NCI-H1417 (cell line): Measurements from ENCODE around the gene FAM3A.
"Not testable (repeated sequence)": the region's sequence is repeated elsewhere in the genome, so short reads cannot be mapped to it uniquely, and the experiment has no call there.

ENCODE experiments used
- DNase-seq, 3 experiments: peaks; one replicate each; lab custom pipeline; 2025; lab: John Stamatoyannopoulos, UW

Gene FAM3A

GRCh38 chrX:154502989-154503388, 13.0 kb downstream of the FAM3A start:
- DNase-seq, result no peak

DNA sequence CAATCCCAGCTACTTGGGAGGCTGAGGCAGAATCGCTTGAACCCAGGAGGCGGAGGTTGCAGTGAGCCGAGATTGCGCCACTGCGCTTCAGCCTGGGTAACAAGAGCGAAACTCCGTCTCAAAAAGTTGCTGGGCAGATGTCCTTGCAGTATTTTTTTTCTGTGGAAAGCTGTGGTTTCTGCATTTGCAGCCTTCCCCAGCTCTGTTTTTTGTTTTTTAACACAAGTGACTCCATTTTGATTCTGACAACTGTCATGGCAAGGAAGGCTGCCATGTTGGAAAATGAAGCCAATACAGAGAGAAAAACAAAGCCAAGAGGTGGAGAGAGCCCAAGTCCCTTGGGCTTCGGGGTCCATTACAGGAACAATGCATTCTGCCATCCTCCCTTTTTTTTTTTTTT, 13.9 kb downstream of the FAM3A start:
- DNase-seq, result no peak

GRCh38 chrX:154501423-154501822, 14.6 kb downstream of the FAM3A start:
- not testable (repeated sequence) for DNase-seq

DNA sequence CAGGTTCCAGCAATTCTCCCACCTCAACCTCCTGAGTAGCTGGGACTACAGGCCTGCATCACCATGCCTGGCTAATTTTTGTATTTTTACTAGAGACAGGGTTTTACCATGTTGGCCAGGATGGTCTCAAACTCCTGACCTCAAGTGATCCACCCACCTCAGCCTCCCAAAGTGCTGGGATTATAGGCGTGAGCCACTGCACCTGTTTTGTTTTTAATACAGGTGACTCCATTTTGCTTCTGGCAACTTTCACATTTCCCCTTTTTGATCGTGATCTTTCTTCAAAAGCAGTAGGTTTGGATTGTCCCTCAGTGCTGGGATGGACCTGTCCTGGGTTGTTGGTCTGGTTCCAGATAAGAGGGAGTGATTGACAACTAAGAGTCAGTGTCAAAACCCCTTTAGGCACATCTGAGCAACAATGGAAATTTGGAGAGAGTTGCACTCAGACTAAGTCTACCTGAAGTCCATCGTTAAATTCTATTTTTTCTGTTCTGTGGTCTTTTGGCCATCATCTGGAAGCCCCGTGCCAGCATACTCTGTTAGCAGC, 19.4 kb downstream of the FAM3A start:
- DNase-seq, result not testable (repeated sequence)

GRCh38 chrX:154495472-154495922, 20.5 kb downstream of the FAM3A start:
- DNase-seq, result no peak

GRCh38 chrX:154494715-154495114, 21.3 kb downstream of the FAM3A start:
- DNase-seq, result no peak

GRCh38 chrX:154490414-154491083, 25.5 kb downstream of the FAM3A start, which contains the start of gene SLC10A3:
Gene SLC10A3 (minus strand): TSS chrX:154490629. CDS start chrX:154488940, 1,689 bp downstream.
- peak; percentile 90 to 97 (median 94) for DNase-seq

DNA sequence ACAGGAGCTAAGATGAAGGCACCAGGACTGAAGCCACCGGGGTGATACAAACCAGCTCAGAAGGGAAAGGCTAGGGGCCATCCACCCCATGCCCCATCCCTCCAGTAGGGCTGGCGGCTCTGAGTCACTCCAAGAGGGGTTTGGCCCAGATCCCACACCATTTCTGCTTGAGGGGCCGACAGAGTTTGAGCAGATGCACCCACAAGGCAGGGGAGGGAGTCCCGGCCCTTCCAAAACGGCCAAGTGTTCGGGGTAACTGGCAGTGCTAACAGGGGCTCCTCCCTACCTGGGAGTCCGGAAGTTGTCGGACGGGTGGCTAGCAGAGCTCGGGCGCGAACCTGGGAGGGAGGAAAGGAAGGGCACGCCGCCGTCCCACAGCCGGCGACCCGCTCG, 26.0 kb downstream of the FAM3A start:
- peak in 2 of 3 experiments; percentile 46 to 53 for DNase-seq

- no peak for DNase-seq
Observed at GRCh38 chrX:154489182-154489581, 26.9 kb downstream of the FAM3A start.

DNA sequence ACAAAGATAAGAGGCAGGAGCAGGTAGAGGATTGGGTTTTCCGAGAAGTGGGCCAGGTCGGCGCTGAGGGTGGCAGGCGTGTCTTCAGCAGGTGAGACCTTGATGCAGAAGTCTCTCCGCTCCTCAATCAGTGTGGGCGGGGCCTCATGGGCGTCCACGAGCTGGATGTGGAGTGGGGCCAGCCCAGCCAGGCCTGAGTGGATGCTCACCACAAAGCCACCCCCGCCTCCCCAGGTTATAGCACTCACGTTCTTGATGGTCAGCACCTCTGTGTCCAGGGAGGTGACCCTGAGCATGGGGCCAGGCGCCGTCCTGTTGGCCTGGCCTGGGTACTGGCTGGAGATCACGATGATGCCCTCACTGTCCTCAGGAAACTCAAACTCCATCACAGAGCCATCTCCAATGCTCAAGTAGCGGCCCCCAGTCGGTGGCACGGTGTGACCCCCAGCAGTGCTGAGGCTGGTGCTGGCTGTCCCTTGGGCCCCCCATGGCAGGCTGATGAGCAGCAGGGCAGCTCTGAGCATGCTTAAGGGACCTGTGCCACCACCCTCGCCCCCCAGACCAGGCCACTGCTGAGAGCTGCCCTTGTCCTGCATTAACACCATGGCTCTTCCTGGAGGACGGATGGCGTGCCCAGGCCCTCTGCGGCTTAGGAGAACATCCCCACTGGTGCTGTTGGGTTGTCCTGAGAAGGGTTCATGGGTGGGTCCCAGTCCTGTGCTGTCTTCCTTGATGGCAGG, 27.5 kb downstream of the FAM3A start:
- no peak for DNase-seq

GRCh38 chrX:154487518-154488290, 28.3 kb downstream of the FAM3A start:
- no peak for DNase-seq

DNA sequence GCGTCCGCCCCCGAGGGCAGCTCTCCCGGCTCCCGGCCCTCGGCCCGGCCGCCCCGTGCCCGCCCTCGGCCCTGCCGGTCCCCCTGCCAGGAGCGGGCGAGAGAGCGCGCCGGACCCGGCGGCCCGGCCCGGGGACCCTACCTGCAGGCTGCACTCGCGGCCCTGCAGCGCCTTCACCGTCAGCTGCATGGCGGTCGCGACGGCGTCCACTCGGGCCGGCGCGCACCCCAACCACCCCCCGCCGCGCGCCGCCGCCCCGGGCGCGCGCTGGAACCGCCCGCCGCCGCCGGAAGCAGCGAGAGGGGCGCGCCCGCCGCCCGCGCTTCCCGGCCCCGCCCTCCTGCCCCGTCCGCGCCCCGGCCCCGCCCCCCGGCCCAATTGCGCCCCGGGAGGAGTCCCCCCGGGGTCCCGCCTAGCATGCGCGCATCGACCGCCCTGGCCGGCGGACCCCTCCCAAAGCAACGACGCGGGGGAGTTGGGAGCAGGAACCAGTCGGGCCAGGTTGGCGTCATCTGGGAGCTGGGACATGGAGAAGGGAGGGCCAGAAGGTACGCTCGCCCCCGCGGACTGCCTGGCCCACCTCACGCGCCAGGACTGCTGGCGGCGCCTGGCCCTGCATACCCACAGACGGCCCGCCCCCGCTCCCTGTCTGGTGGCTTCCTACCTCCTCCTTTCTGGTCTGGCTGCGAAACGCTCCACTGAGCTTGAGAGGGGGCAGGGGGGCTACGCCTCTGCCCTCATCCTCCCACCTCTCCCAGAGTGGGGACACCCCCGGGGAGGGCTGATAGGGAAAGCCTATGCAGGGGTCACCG, 29.4 kb downstream of the FAM3A start, which contains the start of gene UBL4A:
Gene UBL4A, minus strand, starts transcription at position 220 of the 812 bp plus-strand sequence. Its CDS starts 31 bp downstream, at position 189.
- DNase-seq, result peak; percentile 62 to 68 (median 67)

GRCh38 chrX:154486052-154486395, 30.0 kb downstream of the FAM3A start:
- DNase-seq, result peak in 2 of 3 experiments; percentile 54 to 62

- peak in 2 of 3 experiments; percentile 41 to 60 for DNase-seq
Observed at GRCh38 chrX:154485150-154486051, 30.6 kb downstream of the FAM3A start.

GRCh38 chrX:154484255-154485149, 31.5 kb downstream of the FAM3A start:
- no peak for DNase-seq

DNA sequence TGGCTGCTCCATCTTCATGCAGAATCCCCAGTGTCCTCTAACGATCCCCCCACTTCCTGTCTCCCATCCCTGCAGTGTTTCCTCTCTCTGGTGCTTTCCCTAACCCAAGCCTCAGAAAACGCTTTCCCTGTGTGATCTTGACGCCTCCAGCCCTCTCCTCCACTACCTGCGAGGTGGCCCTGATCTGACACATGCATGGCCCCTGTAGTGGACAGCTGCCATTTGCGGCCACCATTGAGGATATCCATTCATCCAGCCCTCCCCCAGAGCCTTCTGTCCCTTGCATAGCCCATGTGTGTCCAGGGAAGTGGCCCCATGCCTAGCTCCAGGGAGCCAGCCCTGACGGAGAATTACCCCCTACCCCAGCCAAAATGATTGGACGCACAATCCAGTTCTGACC, 32.7 kb downstream of the FAM3A start:
- DNase-seq, result no peak

- DNase-seq, result no peak
Observed at GRCh38 chrX:154482786-154483185, 33.2 kb downstream of the FAM3A start.

DNA sequence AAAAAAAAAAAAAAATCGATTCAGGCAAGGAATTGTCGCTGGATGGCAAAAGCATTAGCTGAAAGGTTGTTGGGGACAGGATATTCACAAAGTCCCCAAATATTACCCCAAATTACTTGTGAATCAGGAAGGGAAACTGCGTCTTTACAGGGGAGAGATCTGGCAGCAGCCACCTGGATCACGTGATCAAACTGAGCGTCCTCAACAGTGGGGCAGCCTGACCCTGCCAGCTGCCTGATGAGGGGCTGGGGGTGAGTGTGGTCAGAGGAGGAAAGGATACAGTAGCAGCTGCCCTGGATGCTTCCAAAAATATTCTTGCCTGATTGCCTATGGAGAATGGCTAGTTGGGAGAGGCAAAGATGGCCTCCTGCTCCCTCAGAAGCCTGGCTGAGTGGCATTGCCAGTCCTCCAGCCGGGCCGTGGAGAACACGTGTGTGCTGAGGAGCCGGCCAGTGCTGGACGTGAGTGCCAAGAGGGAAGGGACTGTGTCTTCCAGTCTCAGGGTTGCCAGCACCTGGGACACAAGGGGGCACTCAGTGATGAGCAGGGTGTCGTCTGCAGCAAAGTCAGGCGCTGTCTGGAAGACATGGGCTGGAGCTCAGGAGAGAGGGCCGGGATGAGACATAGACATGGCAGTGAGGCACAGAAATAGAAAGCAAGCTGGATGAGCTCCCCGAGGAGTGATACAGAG, 34.0 kb downstream of the FAM3A start:
- DNase-seq, result peak in 1 of 3 experiments; percentile 61

- DNase-seq, result no peak
Observed at GRCh38 chrX:154481195-154481594, 34.8 kb downstream of the FAM3A start.
